HEK293T (cell line): ENCODE measurements around the gene CNDP1.
A peak's percentile ranks its signal among the peaks of the same experiment; 100 is the strongest.

Source experiments
- ARNT ChIP-seq: fragments of 450-650 bp; IDR thresholded peaks from 2 replicates; pipeline ENCODE4 v1.6.1; 2017; ENCODE audit warnings: mild to moderate bottlenecking
- ELF4 ChIP-seq: fragments of 450-650 bp; IDR thresholded peaks from 2 replicates; pipeline ENCODE4 v1.6.1; 2017; ENCODE audit warnings: antibody characterized with exemption
- FOXM1 ChIP-seq: fragments of 450-650 bp; IDR thresholded peaks from 2 replicates; pipeline ENCODE4 v1.6.1; 2017; ENCODE audit warnings: mild to moderate bottlenecking, borderline replicate concordance
- HDGF ChIP-seq: fragments of 450-650 bp; IDR thresholded peaks from 2 replicates; pipeline ENCODE4 v1.6.1; 2017; ENCODE audit warnings: antibody characterized with exemption, borderline replicate concordance
- L3MBTL2 ChIP-seq: fragments of 450-650 bp; conservative IDR thresholded peaks from 2 replicates; pipeline ENCODE4 v1.6.1; 2016; ENCODE audit warnings: mild to moderate bottlenecking
- LEF1 ChIP-seq: fragments of 450-650 bp; IDR thresholded peaks from 2 replicates; pipeline ENCODE4 v1.6.1; 2017; ENCODE audit warnings: mild to moderate bottlenecking, borderline replicate concordance
- PKNOX1 ChIP-seq: fragments of 450-650 bp; IDR thresholded peaks from 2 replicates; pipeline ENCODE4 v1.6.1; 2016
- SP1 ChIP-seq: fragments of 450-650 bp; IDR thresholded peaks from 2 replicates; pipeline ENCODE4 v1.6.1; 2017
- TARDBP ChIP-seq: fragments of 450-650 bp; IDR thresholded peaks from 2 replicates; pipeline ENCODE4 v1.6.1; 2016
- ZNF384 ChIP-seq: fragments of 450-650 bp; IDR thresholded peaks from 2 replicates; pipeline ENCODE4 v1.6.1; 2016

- TF ChIP-seq FOXM1 = no peak
- no peak for TF ChIP-seq ELF4
- no peak for TF ChIP-seq L3MBTL2
- no peak for TF ChIP-seq LEF1
- no peak for TF ChIP-seq TARDBP
- no peak for TF ChIP-seq HDGF
- no peak for TF ChIP-seq ARNT
- peak; percentile 74 for TF ChIP-seq PKNOX1
- TF ChIP-seq ZNF384 = no peak
- no peak for TF ChIP-seq SP1
These were observed 10.2 kb upstream of the CNDP1 start for GRCh38 chr18:74524097-74524496.
